Measurements from ENCODE around the gene MYO16. TPM values are rescaled to one million over a fixed set of nuclear protein-coding genes. Genes with fewer than 3 reads are reported as not detected.

Gene MYO16
- total and polyA plus RNA-seq, 2 of the 4 experiments (the other 2 are of a cell fraction) = under 0.01 to 0.03 TPM

DNA sequence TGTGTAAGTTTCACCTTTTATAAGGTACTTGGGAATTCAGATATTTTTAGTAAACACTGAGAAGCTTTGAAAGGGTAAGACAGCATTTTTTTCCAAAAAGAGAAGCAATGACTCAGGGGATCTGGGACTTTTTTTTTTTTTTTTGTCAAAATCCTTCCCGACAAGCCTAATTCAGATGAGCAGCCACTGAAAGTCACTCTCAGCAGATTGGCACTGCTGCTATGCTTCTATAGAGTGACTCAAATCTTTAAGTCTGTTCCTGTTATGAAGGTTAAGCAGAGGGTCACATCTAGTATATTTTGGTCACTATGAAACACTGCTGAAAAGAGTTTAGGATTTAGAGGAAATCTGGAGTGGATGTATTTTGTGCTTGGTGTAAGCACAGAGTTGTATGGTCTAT, 571.1 kb downstream of the MYO16 start:
- Histone ChIP-seq H2BK15ac (ENCODE audit: low read depth, low read length) (no peak overlapping the region), H3K23ac (ENCODE audit: low read depth, low read length) (no peak overlapping the region), H3K36me3 (ENCODE audit: control insufficient read depth, insufficient read depth, low read length) (no peaks in the 10 kb centered on the region), H2AFZ (replicated peaks; ENCODE audit: low read length, poor library complexity) (no peak overlapping the region), H4K91ac (ENCODE audit: insufficient read depth, low read depth, low read length) (no peak overlapping the region), H2AK5ac (ENCODE audit: low read depth, low read length) (no peak overlapping the region), H4K5ac (ENCODE audit: low read depth, low read length) (no peak overlapping the region), H3K9me1 (ENCODE audit: insufficient read depth, low read length) (peaks cover 1% of the 10 kb centered on the region), H3K14ac (replicated peaks; ENCODE audit: low read depth, low read length) (no peak overlapping the region; the same call in 1 of the 2 replicates), H3K4ac (ENCODE audit: low read depth, low read length) (no peak overlapping the region), H3K4me3 (ENCODE audit: insufficient read depth, low read depth, low read length) (no peak overlapping the region), H3K4me1 (ENCODE audit: control insufficient read depth, insufficient read depth, low read length) (no peaks in the 10 kb centered on the region; the same call in 1 of the 2 replicates), H4K8ac (ENCODE audit: low read depth in 2 of 2, low read length in 2 of 2) (no peak overlapping the region), H3K4me2 (ENCODE audit: low read depth, low read length) (no peak overlapping the region; the same call in 1 of the 2 replicates), H2BK5ac (ENCODE audit: low read depth, low read length, poor library complexity, severe bottlenecking) (no peak overlapping the region), H3K18ac (ENCODE audit: low read depth, low read length) (peak overlapping the region; percentile 62; the same call in 1 of the 2 replicates), H2BK20ac (ENCODE audit: low read depth, low read length) (peak overlapping the region; percentile 5; the same call in 1 of the 2 replicates), H4K20me1 (ENCODE audit: insufficient read depth, low read length) (no peaks in the 10 kb centered on the region), H3K9ac (ENCODE audit: low read depth, low read length) (no peak overlapping the region), H2AK9ac (replicated peaks; ENCODE audit: low read depth, low read length, poor library complexity) (no peak overlapping the region), H3K9me3 (ENCODE audit: control insufficient read depth, insufficient read depth, low read length) (no peaks in the 10 kb centered on the region), H3K27ac (ENCODE audit: insufficient read depth, low read length) (no peak overlapping the region), H3K27me3 (ENCODE audit: control insufficient read depth, insufficient read depth, low read length) (no peaks in the 10 kb centered on the region), H2BK120ac (ENCODE audit: low read depth, low read length) (peak overlapping the region; percentile 2; the same call in 1 of the 2 replicates), H3K79me1 (ENCODE audit: low read depth in 1 of 2, low read length in 2 of 2) (no peaks in the 10 kb centered on the region), H3K56ac (ENCODE audit: extremely low read depth, insufficient read depth, low read length) (no peak overlapping the region; the same call in 1 of the 2 replicates)
- DNase-seq (peak; percentile 6), ATAC-seq (ENCODE audit: low read depth) (no peak)
- dilution Hi-C loops (cut with HindIII; ENCODE audit: low sequenced_read_pairs, unreplicated experiment) = no loop called here
- ChIA-PET CTCF (interaction anchor here (0.7 kb wide), 1 partner anchor 29 kb away, joined by 6 read pairs; no protein-coding TSS in a partner anchor), POLR2A (ENCODE audit: unreplicated experiment) (no interaction called here)
- WGBS, 2 experiments (ENCODE audit: extremely low coverage in 2 of 2, insufficient read length in 1 of 2) = no CpG with 5 or more reads among the region's 1 CpG
- intact Hi-C loops (cut with micrococcal nuclease) = no loop called here
- in situ Hi-C loops (cut with MboI; ENCODE audit: low sequenced_read_pairs) = no loop called here
- no TSS peak for BruUV-seq (replicated peaks)
- TF ChIP-seq BHLHE40 (IDR thresholded peaks at IDR 0.05; ENCODE audit: low read depth, low read length) = no peak
- TF ChIP-seq, protein P1, sequence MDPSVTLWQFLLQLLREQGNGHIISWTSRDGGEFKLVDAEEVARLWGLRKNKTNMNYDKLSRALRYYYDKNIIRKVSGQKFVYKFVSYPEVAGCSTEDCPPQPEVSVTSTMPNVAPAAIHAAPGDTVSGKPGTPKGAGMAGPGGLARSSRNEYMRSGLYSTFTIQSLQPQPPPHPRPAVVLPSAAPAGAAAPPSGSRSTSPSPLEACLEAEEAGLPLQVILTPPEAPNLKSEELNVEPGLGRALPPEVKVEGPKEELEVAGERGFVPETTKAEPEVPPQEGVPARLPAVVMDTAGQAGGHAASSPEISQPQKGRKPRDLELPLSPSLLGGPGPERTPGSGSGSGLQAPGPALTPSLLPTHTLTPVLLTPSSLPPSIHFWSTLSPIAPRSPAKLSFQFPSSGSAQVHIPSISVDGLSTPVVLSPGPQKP (IDR thresholded peaks at IDR 0.05; ENCODE audit: borderline replicate concordance, low read depth, low read length) = no peak
- TF ChIP-seq, protein P2, sequence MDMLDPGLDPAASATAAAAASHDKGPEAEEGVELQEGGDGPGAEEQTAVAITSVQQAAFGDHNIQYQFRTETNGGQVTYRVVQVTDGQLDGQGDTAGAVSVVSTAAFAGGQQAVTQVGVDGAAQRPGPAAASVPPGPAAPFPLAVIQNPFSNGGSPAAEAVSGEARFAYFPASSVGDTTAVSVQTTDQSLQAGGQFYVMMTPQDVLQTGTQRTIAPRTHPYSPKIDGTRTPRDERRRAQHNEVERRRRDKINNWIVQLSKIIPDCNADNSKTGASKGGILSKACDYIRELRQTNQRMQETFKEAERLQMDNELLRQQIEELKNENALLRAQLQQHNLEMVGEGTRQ (IDR thresholded peaks at IDR 0.05; ENCODE audit: low read depth, low read length) = no peak
- no peak for TF ChIP-seq NFE2L2 (IDR thresholded peaks at IDR 0.05; ENCODE audit: low read depth, low read length)
- no peak for TF ChIP-seq MAZ (IDR thresholded peaks at IDR 0.05; ENCODE audit: borderline replicate concordance, low read depth, low read length)
- no peak for TF ChIP-seq MAFK (IDR thresholded peaks at IDR 0.05; ENCODE audit: low read depth, low read length)
